Inferior parietal cortex (tissue), 1 donor: ENCODE data around the gene PICK1.

Source experiments
- DNase-seq: peaks from one replicate; pipeline ENCODE4 v3.0.0-alpha.2; 2016; ENCODE audit errors: extremely low spot score

The PICK1 gene

GRCh38 chr22:38049812-38050619 is 7.2 kb upstream of the PICK1 start:
- DNase-seq = no peak

- DNase-seq = no peak
Observed at GRCh38 chr22:38050720-38051119, 6.5 kb upstream of the PICK1 start.

GRCh38 chr22:38051261-38051660 is 5.9 kb upstream of the PICK1 start:
- DNase-seq = no peak

GRCh38 chr22:38051900-38052862 is 5.0 kb upstream of the PICK1 start:
- peak; percentile 91 for DNase-seq

- DNase-seq = peak; percentile 82
Observed at GRCh38 chr22:38062791-38063190, 5.6 kb downstream of the PICK1 start.

GRCh38 chr22:38065539-38065938 is 8.3 kb downstream of the PICK1 start:
- no peak for DNase-seq

- DNase-seq = no peak
Observed at GRCh38 chr22:38066381-38067027, 9.3 kb downstream of the PICK1 start.

GRCh38 chr22:38067028-38067415 is 9.8 kb downstream of the PICK1 start:
- DNase-seq = no peak

- no peak for DNase-seq
Observed at GRCh38 chr22:38067761-38068360, 10.7 kb downstream of the PICK1 start.

GRCh38 chr22:38068641-38069371 is 11.6 kb downstream of the PICK1 start:
- no peak for DNase-seq

- peak; percentile 76 for DNase-seq
Observed at GRCh38 chr22:38069372-38070249, 12.4 kb downstream of the PICK1 start.

GRCh38 chr22:38070250-38070921 is 13.2 kb downstream of the PICK1 start:
- no peak for DNase-seq

GRCh38 chr22:38071421-38072321 is 14.5 kb downstream of the PICK1 start:
- no peak for DNase-seq

- no peak for DNase-seq
Observed at GRCh38 chr22:38072322-38073149, 15.3 kb downstream of the PICK1 start.

- no peak for DNase-seq
Observed at GRCh38 chr22:38073150-38074130, 16.2 kb downstream of the PICK1 start.
